NOMO-1 (cell line): ENCODE results near the gene WDR11.
A peak's percentile ranks its signal among the peaks of the same experiment; 100 is the strongest.

Experiments used
- DNase-seq, 2 experiments: peaks; one replicate each; lab custom pipeline; 2025; ENCODE audit not compliant: unreplicated experiment in 2 of 2; lab: John Stamatoyannopoulos, UW

The WDR11 gene

GRCh38 chr10:120850911-120851865 is at the start of gene WDR11:
TSS of gene WDR11 (plus strand) at chr10:120851362. CDS start at chr10:120851421, 59 bp downstream.
- peak; percentile 69 to 72 for DNase-seq

GRCh38 chr10:120802935-120803334 is 48.2 kb upstream of the WDR11 start:
- no peak for DNase-seq

- peak in 1 of 2 experiments; percentile 47 for DNase-seq
Measured at GRCh38 chr10:120803972-120804371, 47.2 kb upstream of the WDR11 start.

- no peak for DNase-seq
Measured at GRCh38 chr10:120805014-120805812, 45.9 kb upstream of the WDR11 start.

DNA sequence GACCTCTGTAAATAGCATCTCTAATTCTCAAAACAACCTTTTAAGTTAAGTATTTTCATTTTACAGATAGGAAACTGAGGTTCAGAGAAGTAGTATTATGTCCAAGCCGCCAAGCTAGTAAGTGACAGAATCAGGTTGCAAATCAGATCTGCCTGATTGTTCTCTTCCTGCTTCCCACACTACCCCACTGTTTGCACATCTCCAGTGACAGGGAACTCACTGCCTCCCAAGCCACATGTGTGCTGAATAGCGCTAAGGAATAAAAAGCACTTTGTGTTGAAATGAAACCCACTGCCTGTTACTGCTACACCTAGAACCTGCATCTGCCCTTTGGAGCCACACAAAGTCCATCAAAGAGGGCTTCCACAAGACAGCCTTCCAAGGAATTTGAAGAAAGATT is 45.1 kb upstream of the WDR11 start:
- no peak for DNase-seq

GRCh38 chr10:120810298-120810697 is 40.9 kb upstream of the WDR11 start:
- no peak for DNase-seq

GRCh38 chr10:120813085-120813484 is 38.1 kb upstream of the WDR11 start:
- DNase-seq, result no peak

DNA sequence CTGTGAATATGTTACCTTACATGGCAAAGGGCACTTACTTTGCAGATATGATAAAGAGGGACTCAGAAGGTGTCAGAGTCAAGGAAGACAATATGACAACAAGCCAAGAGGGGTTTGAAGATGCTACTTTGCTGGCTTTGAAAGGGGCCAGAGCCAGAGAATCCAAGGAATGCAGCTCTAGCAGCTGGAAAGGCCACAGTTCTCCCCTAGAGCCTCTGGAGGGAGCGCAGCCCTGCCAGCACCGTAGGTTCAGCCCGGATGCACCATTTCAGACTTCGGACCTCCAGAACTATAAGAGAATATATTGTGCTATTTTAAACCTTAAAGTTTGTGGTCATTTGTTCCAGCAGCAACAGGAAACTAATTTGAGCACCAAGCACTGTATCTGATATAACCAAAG is 32.9 kb upstream of the WDR11 start:
- DNase-seq, result no peak

- no peak for DNase-seq
Measured at GRCh38 chr10:120819366-120819765, 31.8 kb upstream of the WDR11 start.

GRCh38 chr10:120823266-120823665 is 27.9 kb upstream of the WDR11 start:
- no peak for DNase-seq

DNA sequence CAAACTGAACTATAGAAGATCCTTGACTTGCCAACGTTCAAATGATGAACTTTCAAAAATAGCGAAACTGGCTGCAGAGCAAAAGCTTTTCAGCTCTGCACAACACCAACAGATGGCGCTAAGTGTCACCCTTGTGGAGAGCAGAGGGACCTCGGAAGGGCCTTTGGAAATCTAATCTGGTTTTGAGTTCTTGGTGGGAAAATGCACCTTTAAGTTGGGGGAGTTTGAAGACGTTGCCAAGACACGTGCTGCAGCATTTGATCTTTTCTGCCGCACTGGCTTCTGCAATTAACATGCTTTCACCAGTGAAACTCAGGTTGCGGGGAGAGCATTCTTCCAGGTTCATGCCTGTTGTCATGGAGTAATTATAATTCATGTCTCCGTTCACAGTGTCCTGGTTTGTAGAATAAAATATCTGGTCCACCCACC is 26.3 kb upstream of the WDR11 start:
- DNase-seq, result peak in 1 of 2 experiments; percentile 17

DNA sequence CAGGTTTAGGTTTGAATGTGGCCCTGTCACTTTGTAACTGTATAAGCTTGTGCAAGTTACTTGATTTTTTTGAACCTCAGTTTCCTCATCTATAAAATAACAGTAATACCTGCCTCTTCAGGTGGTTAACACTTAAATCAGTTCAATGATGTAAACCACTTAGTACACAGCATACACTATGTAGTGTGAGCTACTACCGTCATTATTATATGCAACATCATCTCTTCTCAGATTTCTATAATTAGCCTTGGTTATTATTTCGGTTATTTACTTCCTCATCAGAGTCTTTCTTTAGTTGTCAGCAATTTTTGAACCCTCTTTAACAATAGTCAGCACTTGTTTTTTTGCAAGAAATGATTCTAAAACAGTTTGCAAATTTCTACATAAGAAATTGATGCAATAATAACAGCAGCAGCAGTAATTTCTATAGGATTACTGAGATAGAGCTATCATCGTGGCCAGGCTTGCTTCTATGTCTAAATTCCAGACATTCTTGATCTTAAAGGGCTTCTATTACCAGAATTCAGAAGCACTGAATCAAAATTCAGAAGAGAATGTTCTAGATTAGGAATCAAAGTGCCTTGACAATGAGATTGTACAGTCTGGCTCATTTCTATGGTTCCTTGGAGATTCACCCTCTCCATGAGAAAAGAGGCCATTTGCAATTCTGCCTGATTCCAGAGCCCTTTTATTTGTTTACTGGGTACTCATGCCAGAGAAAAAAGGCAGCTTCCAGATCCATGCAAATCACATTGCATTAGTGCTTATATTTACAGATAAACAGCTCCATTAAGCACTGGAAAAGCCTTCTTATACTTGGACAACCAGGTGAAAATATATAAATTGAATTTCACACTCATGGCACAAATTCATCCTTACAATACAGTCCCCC is 25.0 kb upstream of the WDR11 start:
- DNase-seq, result peak in 1 of 2 experiments; percentile 13

- no peak for DNase-seq
Measured at GRCh38 chr10:120827251-120827875, 23.8 kb upstream of the WDR11 start.

GRCh38 chr10:120828763-120829319 is 22.3 kb upstream of the WDR11 start:
- DNase-seq, result no peak

- DNase-seq, result no peak
Measured at GRCh38 chr10:120832106-120832505, 19.1 kb upstream of the WDR11 start.

GRCh38 chr10:120833222-120833928 is 17.8 kb upstream of the WDR11 start:
- no peak for DNase-seq

- DNase-seq, result no peak
Measured at GRCh38 chr10:120835603-120836002, 15.6 kb upstream of the WDR11 start.

GRCh38 chr10:120838941-120839340 is 12.2 kb upstream of the WDR11 start:
- no peak for DNase-seq

GRCh38 chr10:120841522-120842189 is 9.5 kb upstream of the WDR11 start:
- no peak for DNase-seq
